Neural progenitor cell (in vitro differentiated cells): ENCODE measurements around the gene NUP50. TPM values are rescaled to one million over a fixed set of nuclear protein-coding genes. Genes with fewer than 3 reads are reported as not detected.

ENCODE experiments used
- DNase-seq: peaks from one replicate; pipeline ENCODE4 v3.0.0-alpha.2; 2016; ENCODE audit warnings: low spot score
- H2AFZ ChIP-seq: fragments of 200-600 bp; sonication (generic); replicated peaks from 2 replicates; pipeline ENCODE4 v1.6.1; 2016; ENCODE audit warnings: antibody characterized with exemption
- H3F3A ChIP-seq: fragments of 200-600 bp; sonication (generic); 2 replicates; pipeline ENCODE4 v1.6.1; 2016; ENCODE audit warnings: antibody characterized with exemption, low read depth
- H3K27ac ChIP-seq: fragments of 200-600 bp; sonication (generic); 2 replicates; pipeline ENCODE4 v1.5.1; 2016; ENCODE audit warnings: mild to moderate bottlenecking
- H3K27me3 ChIP-seq: fragments of 200-600 bp; sonication (generic); 2 replicates; pipeline ENCODE4 v1.6.1; 2016; ENCODE audit warnings: mild to moderate bottlenecking, moderate library complexity
- H3K36me3 ChIP-seq: fragments of 200-600 bp; sonication (generic); 2 replicates; pipeline ENCODE4 v1.5.1; 2016
- H3K4me1 ChIP-seq: fragments of 200-600 bp; sonication (generic); 2 replicates; pipeline ENCODE4 v1.6.1; 2016; ENCODE audit warnings: mixed run types
- H3K4me2 ChIP-seq: fragments of 200-600 bp; sonication (generic); 2 replicates; pipeline ENCODE4 v1.6.1; 2016
- H3K4me3 ChIP-seq: fragments of 200-600 bp; sonication (generic); 2 replicates; pipeline ENCODE4 v1.5.1; 2016
- H3K79me2 ChIP-seq: fragments of 200-600 bp; sonication (generic); 2 replicates; pipeline ENCODE4 v1.6.1; 2016; ENCODE audit warnings: low read depth
- H3K9ac ChIP-seq: fragments of 200-600 bp; sonication (generic); 2 replicates; pipeline ENCODE4 v1.6.1; 2016
- H3K9me3 ChIP-seq: fragments of 200-600 bp; sonication (generic); 2 replicates; pipeline ENCODE4 v1.5.1; 2016; ENCODE audit warnings: low read depth
- H4K20me1 ChIP-seq: fragments of 200-600 bp; sonication (generic); 2 replicates; pipeline ENCODE4 v1.6.1; 2016; ENCODE audit warnings: low read depth
- H3K27ac Mint-ChIP-seq: 3 replicates; pipeline ENCODE4 v1.8.0; 2021; ENCODE audit warnings: mixed read lengths
- H3K27me3 Mint-ChIP-seq: 2 replicates; pipeline ENCODE4 v1.8.0; 2022; ENCODE audit warnings: low read depth, mild to moderate bottlenecking, inconsistent platforms, moderate library complexity, mixed read lengths; ENCODE audit not compliant: insufficient read depth
- H3K36me3 Mint-ChIP-seq: 3 replicates; pipeline ENCODE4 v1.8.0; 2021; ENCODE audit warnings: mixed read lengths
- H3K4me1 Mint-ChIP-seq: 3 replicates; pipeline ENCODE4 v1.8.0; 2021; ENCODE audit warnings: mixed read lengths
- H3K4me3 Mint-ChIP-seq: 3 replicates; pipeline ENCODE4 v1.8.0; 2021; ENCODE audit warnings: mild to moderate bottlenecking, moderate library complexity, mixed read lengths
- H3K9me3 Mint-ChIP-seq: 3 replicates; pipeline ENCODE4 v1.8.0; 2020; ENCODE audit warnings: mixed read lengths
- CTCF ChIP-seq: fragments of 200-600 bp; sonication (generic); IDR thresholded peaks from 2 replicates; pipeline ENCODE4 v1.5.1; 2017; ENCODE audit warnings: antibody characterized with exemption, mild to moderate bottlenecking
- EZH2 ChIP-seq: fragments of 200-600 bp; sonication (generic); IDR thresholded peaks from 2 replicates; pipeline ENCODE4 v1.6.1; 2017; ENCODE audit warnings: antibody characterized with exemption, mild to moderate bottlenecking, moderate library complexity
- EZH2phosphoT487 ChIP-seq: fragments of 200-600 bp; sonication (generic); IDR thresholded peaks from 2 replicates; pipeline ENCODE4 v1.6.1; 2017; ENCODE audit warnings: antibody characterized with exemption
- total RNA-seq: library from RNA; depleted of rRNA; stranded (reverse); fragments of >200 nt; gene quantifications from 2 replicates; pipeline ENCODE4 v1.2.3, GENCODE V29; 2015; ENCODE audit warnings: low replicate concordance

The NUP50 gene
- total RNA-seq, 1 donor from 2014 or later, result 96.8 TPM

- H3K4me1 Mint-ChIP-seq, result no peaks in the 10 kb centered on the region
Measured at GRCh38 chr22:45183974-45184373, 20.2 kb downstream of the NUP50 start.

GRCh38 chr22:45185718-45186514, 22.2 kb downstream of the NUP50 start:
- peaks cover 16% of the 10 kb centered on the region for H4K20me1 ChIP-seq
- no peak overlapping the region for H3K4me3 ChIP-seq
- no peaks in the 10 kb centered on the region for H3K9me3 ChIP-seq
- no peak for DNase-seq
- no peaks in the 10 kb centered on the region for H3K9me3 Mint-ChIP-seq
- TF ChIP-seq EZH2 (no peak), EZH2phosphoT487 (no peak), CTCF (no peak)
- no peak overlapping the region for H3K9ac ChIP-seq
- H3F3A ChIP-seq, result peaks cover 13% of the 10 kb centered on the region
- no peak overlapping the region for H2AFZ ChIP-seq
- no peak overlapping the region for H3K4me3 Mint-ChIP-seq
- H3K4me1 ChIP-seq, result no peaks in the 10 kb centered on the region
- H3K4me2 ChIP-seq, result no peak overlapping the region
- no peaks in the 10 kb centered on the region for H3K27me3 Mint-ChIP-seq
- H3K36me3 ChIP-seq, result peaks cover 10% of the 10 kb centered on the region
- no peaks in the 10 kb centered on the region for H3K4me1 Mint-ChIP-seq
- peak overlapping the region; percentile 31 for H3K27ac Mint-ChIP-seq
- no peaks in the 10 kb centered on the region for H3K27me3 ChIP-seq
- H3K79me2 ChIP-seq, result peaks cover 13% of the 10 kb centered on the region
- H3K36me3 Mint-ChIP-seq, result peaks cover 22% of the 10 kb centered on the region
- no peak overlapping the region for H3K27ac ChIP-seq

More at GRCh38 chr22:45183974-45184373, 20.2 kb downstream of the NUP50 start:
- Mint-ChIP-seq H3K4me3 (no peak overlapping the region), H3K36me3 (peaks cover 29% of the 10 kb centered on the region), H3K9me3 (no peaks in the 10 kb centered on the region), H3K27ac (no peak overlapping the region), H3K27me3 (peaks cover 4% of the 10 kb centered on the region)
- TF ChIP-seq CTCF (no peak), EZH2phosphoT487 (no peak), EZH2 (no peak)
- Histone ChIP-seq H3K4me2 (no peak overlapping the region), H3K4me3 (no peak overlapping the region), H3K27me3 (no peaks in the 10 kb centered on the region), H3K27ac (no peak overlapping the region), H3K79me2 (peaks cover 32% of the 10 kb centered on the region), H3K36me3 (peaks cover 12% of the 10 kb centered on the region), H2AFZ (no peak overlapping the region), H3F3A (peaks cover 8% of the 10 kb centered on the region), H3K4me1 (no peaks in the 10 kb centered on the region), H3K9me3 (no peaks in the 10 kb centered on the region), H3K9ac (no peak overlapping the region), H4K20me1 (peaks cover 27% of the 10 kb centered on the region)
- no peak for DNase-seq

- Mint-ChIP-seq H3K27me3 (peaks cover 2% of the 10 kb centered on the region), H3K9me3 (no peaks in the 10 kb centered on the region), H3K4me1 (peaks cover 12% of the 10 kb centered on the region), H3K27ac (no peak overlapping the region), H3K4me3 (no peak overlapping the region), H3K36me3 (peaks cover 15% of the 10 kb centered on the region)
- Histone ChIP-seq H3K9me3 (no peaks in the 10 kb centered on the region), H3F3A (peaks cover 14% of the 10 kb centered on the region), H3K79me2 (no peaks in the 10 kb centered on the region), H3K4me3 (no peak overlapping the region), H3K4me2 (no peak overlapping the region), H3K9ac (no peak overlapping the region), H3K27ac (no peak overlapping the region), H3K4me1 (peaks cover 9% of the 10 kb centered on the region), H4K20me1 (peaks cover 18% of the 10 kb centered on the region), H2AFZ (no peak overlapping the region), H3K36me3 (no peaks in the 10 kb centered on the region), H3K27me3 (no peaks in the 10 kb centered on the region)
- no peak for DNase-seq
- no peak for TF ChIP-seq EZH2phosphoT487
- no peak for TF ChIP-seq CTCF
- no peak for TF ChIP-seq EZH2
Measured at GRCh38 chr22:45187891-45188290, 24.2 kb downstream of the NUP50 start.
